NOMO-1 treated with dmso at 0.1 percent for 144 hours (cell line): ENCODE data around the gene GPR65.

Experiments
- DNase-seq: peaks from one replicate; lab custom pipeline; 2025; ENCODE audit not compliant: unreplicated experiment; lab: John Stamatoyannopoulos, UW

The GPR65 gene, protein sequence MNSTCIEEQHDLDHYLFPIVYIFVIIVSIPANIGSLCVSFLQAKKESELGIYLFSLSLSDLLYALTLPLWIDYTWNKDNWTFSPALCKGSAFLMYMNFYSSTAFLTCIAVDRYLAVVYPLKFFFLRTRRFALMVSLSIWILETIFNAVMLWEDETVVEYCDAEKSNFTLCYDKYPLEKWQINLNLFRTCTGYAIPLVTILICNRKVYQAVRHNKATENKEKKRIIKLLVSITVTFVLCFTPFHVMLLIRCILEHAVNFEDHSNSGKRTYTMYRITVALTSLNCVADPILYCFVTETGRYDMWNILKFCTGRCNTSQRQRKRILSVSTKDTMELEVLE

DNA sequence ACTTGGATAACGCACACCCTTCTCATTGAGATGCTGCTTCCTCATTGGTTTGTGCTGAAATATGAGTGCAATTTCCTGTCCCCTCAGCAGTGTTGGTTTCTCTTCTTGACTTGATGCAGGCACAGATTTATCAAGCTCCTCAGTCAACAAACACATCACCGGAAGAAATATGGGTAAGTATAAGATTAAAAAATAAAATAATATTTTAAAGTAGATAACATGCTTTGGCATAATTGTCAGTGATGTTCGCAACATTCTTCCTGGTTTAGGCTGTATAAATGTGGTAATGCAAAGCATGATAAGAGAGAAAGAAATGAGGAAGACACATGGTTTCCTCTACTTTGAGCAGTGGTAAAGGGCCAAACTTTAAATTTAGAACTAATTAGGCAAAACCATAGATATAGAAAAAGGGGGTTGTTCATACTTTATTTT lies at the start of gene GPR65:
TSS of gene GPR65 (plus strand) at position 86 of the 432 bp plus-strand sequence. CDS start 5,713 bp downstream, outside the sequence.
- peak; percentile 78 for DNase-seq

DNA sequence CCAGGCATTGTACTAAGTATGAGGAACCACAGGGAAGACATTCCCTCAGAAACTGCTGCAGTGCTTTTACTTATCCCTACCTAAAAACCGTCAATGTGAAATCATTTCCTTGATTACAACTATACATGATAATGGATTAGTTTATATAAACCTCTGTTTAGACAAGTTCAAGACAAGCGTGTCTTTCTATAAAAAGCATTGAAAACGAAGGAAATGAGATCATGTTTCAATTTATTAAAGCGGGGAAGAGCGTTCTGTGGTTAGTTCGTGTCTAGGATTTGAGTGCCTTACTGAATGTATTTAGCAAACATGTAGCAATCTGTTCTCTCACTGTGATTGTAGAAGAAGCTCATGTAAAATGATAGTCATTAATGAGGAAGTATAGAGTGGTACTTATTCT lies 49.4 kb upstream of the GPR65 start:
- no peak for DNase-seq

DNA sequence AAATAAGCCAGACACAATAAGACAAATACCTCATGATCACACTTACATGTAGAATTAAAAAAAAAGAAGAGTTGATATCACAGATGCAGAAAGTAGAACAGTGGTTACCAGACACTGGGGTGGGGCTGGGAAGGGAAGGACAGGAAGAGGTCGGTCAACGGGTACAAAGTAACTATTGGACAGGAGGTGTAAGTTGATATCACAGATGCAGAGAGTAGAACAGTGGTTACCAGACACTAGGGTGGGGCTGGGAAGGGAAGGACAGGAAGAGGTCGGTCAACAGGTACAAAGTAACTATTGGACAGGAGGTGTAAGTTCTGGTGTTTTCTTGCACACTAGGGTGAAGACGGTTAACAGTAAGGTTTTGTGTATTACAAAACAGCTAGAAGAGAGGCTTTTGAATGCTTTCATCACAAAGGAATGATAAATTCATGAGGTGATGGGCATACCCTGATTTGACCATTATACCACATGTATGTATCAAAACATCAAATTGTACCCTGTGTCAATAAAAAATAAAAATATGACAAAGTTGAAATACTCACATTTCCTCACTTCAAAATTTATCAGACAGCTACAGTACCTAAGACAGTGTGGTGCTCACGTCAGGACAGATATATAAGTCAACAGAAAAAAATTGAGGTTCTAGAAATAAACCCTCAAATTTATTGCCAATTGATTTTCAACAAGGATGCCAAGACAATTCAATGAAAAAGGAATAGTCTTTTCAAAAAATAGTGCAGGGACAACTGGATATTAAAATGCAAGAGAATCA lies 44.7 kb upstream of the GPR65 start:
- DNase-seq = no peak

DNA sequence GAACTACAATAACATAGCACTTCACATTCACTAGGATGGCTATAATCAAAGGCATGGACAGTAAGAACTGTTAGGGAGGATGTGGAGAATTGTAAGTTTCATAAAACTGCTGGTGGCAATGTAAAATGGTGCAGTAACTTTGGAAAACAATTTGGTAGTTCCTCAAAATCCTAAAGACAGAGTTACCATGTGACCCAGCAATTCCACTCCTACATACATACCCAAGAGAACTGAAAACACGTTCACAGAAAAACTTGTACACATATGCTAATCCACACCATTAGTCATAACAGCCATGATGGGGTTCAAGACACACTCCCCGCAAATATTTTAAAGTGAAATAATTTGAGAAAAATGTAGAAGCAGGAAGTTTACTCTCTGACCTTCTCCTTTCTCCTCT lies 43.7 kb upstream of the GPR65 start:
- no peak for DNase-seq

DNA sequence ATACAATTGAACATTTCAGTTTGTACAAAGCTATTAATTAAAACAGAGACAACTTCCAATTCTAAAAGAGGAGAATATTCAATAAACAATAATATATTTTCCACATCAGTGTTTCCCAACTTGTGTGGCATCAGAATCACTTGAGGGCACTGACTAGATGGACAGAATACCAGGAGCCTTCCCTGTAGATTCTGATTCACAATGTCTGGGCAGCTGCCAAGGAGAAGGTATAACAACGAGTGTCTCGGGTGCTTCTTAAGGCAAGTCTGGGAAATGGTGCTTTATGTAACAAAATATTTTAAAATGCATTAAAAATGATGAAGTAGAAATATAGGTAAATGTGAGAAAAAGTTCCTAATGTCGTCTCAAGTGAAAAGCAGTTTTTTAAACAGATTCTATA lies 38.1 kb upstream of the GPR65 start:
- no peak for DNase-seq

DNA sequence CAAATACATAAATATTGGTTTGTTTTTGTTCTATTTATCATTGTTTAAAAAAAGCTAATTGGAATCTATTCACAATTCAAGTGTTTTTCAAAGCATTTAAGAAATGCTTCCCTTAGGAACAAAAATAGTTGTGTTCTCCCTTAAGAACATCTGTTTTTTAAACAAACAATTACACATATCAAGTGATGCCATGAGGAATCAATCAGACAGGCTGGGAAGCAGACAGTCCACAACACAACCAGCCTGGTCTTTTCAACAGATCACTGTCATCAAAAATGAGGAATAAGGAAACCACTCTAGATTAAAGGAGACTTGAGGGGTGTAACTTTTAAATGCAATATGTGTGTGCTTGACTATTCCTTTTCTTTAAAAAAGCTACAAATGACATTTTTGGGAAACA lies 37.4 kb upstream of the GPR65 start:
- DNase-seq = no peak

DNA sequence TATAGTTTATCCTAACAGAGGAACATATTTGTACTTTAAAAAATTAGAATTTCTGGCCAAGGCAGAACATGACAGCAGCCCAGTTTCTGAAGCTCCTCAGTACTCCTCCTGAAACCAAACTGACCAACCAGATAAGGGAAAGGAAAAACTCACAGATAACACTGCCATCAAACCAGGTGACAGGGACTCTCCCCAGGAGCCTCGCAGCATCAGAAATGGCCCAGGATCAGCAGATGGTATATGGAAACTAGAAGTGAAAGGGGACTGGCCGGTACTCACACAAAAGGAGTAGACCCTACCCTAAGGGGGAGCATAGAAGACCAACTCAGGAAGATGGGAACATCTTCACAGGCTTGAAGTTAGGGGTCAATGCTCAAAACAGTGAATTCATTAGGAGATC lies 33.9 kb upstream of the GPR65 start:
- DNase-seq = no peak

DNA sequence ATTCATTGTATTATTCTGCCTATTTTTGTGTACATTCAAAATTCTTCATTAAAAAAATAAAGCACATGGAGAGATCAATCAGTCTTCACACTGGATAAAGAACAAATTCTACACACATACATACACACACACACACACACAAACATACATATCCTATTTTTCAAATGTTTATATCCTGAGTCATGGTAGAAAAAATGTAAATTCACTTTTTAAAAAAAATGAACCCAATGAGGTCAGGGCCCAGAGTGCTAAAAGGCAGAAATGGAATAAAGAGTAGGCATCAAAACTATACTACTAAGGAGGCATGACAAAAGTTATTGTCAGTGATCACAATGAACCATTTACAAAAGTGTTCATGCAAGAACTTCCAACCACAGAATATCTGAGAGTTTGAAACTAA lies 29.3 kb upstream of the GPR65 start:
- DNase-seq = no peak

DNA sequence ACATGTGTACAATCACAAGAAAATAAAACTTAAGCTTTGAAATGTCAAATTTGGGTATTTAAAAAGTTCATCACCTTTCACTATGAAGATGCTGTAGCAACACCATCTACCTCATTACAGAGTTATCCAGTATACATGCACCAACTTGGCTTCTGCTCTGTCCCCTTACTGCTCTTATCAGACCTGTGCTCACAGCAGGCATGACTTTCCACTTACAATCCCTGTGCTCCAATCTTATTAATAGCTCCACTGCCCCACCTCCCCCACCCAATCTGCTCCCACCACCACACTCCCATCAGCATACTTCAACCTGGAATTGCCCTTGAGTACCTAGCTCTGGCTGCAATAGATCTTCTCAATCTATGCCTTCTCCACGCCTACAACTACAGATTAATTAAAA lies 25.2 kb upstream of the GPR65 start:
- no peak for DNase-seq

DNA sequence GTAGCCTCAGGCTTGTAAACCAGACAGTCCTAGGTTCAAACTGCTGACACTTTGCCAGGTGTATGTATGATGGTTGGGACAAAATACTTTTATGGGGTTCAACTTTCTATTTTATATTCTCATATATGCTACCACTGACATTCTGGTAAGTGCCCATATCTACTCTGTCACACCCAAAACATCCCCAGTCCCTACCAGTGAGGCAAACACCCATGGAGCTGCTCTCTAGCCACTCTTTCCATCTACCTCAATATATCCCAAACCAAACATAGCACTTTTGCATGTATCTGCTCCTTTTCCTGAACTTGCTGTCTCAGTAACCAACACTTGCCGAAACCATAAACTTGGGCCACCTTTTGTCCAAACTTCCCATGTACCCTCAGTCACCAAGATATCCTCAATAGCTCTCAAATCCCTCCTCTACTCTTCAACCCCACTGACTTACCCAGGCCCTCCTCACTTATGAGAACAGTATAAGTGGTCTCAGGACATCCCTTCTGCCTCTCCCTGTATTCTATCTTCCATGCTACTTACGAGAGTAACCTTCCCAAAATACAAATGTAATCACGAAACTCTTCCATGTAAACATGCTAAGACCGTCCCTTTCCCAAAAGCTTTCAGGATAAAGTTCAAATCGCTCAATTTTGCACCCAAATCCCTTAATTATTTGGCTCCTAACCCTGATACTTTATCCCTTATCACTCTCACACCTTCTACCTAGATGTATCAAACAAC lies 15.5 kb upstream of the GPR65 start:
- DNase-seq = no peak

DNA sequence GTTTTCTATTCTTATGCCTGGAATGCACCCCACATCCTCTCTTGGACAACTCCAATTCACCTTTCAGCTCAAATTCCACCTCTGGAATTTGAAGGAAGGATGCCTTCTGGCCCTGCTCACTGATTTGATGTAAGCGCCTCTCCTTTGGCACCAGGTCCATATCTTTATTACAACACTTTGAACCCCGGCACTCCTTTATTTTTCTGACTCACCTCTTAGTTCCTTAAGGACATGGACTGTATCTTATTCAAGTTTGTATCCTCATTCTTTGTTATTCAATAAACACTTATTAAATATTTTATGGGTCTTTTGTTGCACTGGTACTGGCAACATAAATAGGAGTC lies 15.0 kb upstream of the GPR65 start:
- no peak for DNase-seq

DNA sequence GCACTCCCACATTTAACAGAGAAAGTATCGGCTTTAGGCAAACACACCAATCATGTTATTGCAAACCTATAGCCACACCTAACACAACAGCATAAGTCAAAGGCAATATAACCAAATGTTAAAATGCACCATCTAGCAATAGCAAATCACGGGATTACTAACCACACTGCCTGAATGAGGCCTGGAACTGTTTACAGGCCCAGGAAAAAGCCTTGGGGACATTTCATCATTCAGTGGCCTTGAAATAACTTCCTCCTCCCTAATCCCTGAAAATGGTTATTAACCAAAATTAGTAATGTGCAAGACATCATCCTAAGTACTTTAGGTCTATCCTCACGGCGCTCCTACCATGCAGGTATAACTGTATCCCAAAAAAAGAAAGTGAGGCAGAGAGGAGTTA lies 14.3 kb upstream of the GPR65 start:
- DNase-seq = no peak

DNA sequence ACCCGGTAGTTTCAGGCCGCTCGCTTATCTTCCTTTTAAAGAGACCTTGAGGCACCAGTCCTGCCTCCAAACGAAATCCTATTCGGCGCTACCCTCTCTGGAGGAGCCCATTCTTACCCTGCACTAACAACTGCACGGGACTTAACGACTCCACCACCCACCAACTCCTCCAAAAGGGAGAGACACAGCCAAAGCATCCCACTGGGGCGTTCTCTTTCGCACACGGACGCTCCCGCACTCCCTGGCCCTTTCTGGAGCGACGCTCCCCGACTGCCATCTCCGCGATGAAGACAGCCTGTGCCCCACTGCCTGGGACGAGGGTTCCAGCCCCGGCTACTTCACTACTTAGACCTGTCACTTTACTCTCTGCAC lies 12.6 kb upstream of the GPR65 start:
- no peak for DNase-seq

DNA sequence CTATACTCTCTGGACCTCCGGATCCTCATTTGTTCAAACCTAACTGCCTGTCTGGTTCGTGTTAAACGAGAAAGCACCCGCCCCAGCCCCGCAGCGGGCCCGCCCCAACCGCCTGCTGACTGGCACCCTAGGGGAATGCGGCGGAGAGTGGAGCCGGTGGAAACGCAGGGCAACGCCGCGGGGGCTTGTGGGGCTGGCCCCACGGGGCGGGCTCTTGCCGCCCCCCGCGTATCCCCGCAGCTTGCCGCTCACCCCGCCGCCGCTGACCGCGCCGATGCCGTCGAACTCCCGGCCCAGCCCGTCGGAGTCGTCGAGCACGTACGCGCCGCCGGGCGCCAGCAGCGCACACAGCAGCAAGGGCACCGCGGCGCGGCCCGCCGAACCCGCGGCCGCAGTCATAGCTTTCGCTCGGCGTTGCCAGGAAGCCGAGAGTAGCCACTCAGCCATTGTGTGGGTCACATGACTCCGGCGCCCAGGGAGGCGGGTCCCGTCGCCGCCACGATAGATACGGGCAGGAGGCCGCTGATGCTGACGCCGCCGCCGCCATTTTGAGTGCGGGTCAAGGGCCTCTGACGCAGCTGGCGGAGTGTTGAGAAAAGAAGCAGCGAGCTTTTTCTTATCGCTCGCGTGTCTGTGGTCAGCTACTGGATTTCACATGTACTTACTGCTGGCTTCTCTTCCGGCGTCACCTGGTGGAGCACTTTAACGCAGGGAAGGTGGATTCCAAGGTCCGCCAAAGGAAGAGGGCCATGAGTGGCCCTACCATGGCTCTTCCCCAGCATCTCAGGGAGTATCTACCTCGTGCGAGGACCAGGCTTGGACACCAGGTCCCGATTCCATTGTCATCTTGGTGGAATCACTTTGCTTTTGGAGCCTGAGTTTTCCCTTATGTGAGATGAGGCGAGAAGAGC lies 12.0 kb upstream of the GPR65 start, which contains the start of gene GALC:
TSS of gene GALC (minus strand) at position 465 of the 911 bp plus-strand sequence. CDS start at position 447, 18 bp downstream.
- DNase-seq = peak; percentile 87

DNA sequence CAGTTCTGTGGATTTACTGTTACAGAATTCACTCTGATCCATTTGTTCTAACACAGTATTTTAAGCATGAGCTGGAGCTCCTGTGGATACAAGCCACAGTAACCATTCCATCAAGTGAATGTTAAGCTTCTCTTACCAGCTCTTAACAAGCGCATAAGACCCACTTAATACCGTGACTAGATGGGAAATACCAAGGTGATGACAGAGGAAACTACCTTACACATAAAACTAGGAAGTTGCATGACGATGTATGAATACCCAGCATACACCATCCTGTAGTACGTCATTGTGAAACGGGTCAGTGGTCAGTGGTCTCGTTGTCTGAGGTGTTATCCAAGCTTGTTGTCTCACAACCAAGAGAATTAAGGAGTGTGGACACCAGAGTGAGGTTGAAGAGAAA lies 10.0 kb upstream of the GPR65 start:
- no peak for DNase-seq

DNA sequence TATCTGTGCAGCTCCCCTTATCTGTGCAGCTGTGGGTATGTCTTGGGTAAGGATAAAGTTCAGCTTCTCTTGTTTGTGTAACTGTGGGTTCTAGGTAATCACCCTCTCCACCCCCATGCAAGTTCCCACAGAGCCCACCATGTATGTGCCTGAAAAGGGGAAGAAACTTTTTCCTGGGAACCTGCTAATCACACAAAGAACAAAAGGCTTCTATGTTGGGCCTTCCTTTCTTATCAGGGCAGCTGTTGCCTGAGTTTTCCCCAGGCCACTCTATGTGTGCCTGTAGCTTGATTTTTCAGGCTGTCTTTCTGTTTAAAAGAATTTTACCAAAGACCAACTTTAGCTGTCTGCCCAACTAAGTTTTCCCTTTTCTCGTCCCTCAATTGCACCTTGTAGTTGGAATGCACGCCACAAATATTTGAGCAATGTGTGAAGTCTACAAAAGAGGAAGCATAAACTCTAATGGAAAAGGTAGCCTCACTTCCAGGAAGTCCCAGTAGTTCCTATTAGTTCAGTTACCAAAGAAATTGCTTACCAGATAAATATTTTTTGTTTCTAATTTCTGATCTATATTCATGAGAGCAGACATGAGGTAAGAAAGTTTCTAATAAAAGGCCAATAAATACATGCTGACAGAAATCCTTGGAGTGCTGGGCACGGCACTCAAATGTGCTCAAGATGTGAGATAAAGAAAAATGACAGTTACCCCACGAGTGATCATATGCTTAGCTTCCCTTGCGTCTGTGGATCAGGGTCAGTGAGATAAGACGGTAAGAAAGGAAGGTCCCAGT lies 9.2 kb upstream of the GPR65 start:
- no peak for DNase-seq

DNA sequence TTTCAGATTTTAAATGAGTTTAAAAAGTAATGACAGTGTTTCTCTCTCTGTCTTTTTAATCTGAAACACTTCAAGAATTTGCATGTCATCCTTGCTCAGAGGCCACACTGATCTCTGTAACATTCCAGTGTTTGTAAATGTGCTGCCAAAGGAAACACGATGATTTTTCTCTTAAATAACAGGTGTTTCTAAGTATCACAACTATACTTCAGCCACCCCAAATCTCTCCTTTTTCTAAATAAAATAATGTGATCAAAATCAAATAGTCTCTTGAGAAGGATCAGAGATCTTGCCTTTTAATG lies 8.7 kb upstream of the GPR65 start:
- DNase-seq = no peak

DNA sequence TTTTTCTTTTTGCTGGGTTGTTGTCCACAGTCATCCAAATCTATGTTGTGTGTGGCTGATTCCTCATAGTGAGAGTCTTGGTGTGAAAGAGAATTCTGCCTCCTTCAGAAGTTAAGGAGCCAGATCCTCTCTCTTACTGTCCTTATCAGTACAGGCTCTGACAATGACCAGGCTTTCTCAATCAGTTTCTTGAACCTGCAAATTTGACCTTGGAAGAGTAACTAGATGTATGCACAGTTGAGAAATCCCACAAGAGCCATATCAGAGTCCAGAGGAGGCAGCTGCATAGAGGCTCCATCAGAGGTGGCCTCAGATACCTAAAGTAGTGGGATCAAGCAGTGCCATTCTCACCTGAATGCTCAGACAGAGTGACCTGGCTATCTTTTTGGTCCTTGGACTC lies 6.5 kb upstream of the GPR65 start:
- no peak for DNase-seq

DNA sequence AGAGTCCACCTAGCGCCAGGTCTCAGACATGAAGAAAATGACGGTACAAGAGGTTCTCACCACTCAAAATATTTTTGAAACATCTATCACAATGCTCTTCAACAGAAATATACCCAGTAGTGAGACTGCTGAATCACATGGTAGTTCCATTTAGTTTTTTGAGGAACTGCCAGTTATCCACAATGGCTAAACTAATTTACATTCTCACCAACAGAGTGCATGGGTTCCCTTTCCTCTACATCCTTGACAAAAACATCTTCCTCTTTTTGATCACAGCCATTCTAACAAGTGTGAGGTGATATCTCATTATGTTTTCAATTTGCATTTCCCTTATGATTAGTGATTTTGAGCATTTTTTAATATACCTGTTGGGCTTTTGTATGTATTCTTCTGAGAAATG lies 5.7 kb upstream of the GPR65 start:
- peak; percentile 43 for DNase-seq

DNA sequence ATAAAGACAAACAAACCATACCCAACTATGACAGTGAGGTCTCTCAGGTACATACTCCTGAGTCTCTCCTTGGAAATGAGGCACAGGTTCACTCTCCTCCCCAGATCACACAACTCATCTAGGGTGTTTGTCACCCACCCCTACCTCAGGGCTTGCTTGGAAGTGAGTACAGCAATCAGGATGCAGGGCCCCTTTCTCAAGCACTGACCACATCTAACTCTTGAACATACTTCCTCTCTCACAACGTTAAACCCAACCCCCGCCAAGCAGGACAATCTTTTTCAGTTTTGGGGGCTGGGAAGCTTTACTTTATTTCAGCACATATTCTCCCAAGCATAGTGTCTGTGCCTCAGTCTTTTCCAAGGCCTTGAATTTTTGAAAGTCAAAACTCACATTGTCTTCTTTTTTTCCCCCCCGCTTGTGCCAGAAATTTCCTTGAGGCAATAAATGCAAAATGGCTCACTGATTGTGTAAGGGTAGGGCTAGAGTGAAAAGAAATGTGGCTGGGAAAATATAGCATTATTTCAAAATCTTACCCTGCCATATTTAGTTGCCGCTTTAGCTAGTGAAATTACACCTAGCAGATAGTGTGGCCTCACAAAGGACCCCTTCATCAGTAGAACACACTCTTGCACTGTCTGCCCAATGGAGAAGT lies 2.4 kb upstream of the GPR65 start:
- DNase-seq = peak; percentile 87
